ENCODE data around the gene TMPRSS4. TPM values are rescaled to one million over a fixed set of nuclear protein-coding genes. Genes with fewer than 3 reads are reported as not detected.

The TMPRSS4 gene
- total RNA-seq, 1 experiment from 2014 or later: not detected

- Histone ChIP-seq H3K79me1 (ENCODE audit: insufficient read depth, low read depth, low read length, poor library complexity, severe bottlenecking) (no peaks in the 10 kb centered on the region), H2BK20ac (ENCODE audit: low read depth, low read length, poor library complexity, severe bottlenecking) (no peak overlapping the region), H3K9ac (ENCODE audit: extremely low read depth, insufficient read length, low read length) (no peak overlapping the region), H4K8ac (replicated peaks; ENCODE audit: insufficient read length, low read depth, low read length) (no peak overlapping the region), H3K23me2 (ENCODE audit: insufficient read length, low read depth, low read length, poor library complexity, severe bottlenecking) (peaks cover 29% of the 10 kb centered on the region), H2BK5ac (ENCODE audit: insufficient read length, low read length) (no peak overlapping the region), H2AK5ac (ENCODE audit: insufficient read length, low read length) (no peak overlapping the region), H4K5ac (ENCODE audit: insufficient read length, low read depth, low read length) (no peak overlapping the region), H2BK15ac (ENCODE audit: low read depth, low read length) (no peak overlapping the region), H3K4me1 (ENCODE audit: insufficient read depth, low read length) (peaks cover 11% of the 10 kb centered on the region), H3K14ac (ENCODE audit: insufficient read depth, low read length) (0 out of 2 replicates have a peak overlapping the region, but pooled peaks have one; percentile 30), H2BK12ac (ENCODE audit: insufficient read length, low read depth, low read length) (no peak overlapping the region), H3K27ac (ENCODE audit: insufficient read length, low read depth, low read length) (no peak overlapping the region), H3K4me2 (ENCODE audit: insufficient read depth, insufficient read length, low read length) (peak overlapping the region; percentile 85), H3K18ac (ENCODE audit: insufficient read length, low read depth, low read length) (no peak overlapping the region), H3K79me2 (ENCODE audit: insufficient read depth, low read length) (no peaks in the 10 kb centered on the region), H3K27me3 (ENCODE audit: insufficient read depth, low read length) (peaks cover 59% of the 10 kb centered on the region), H3T11ph (ENCODE audit: low read length) (no peak overlapping the region), H3K23ac (ENCODE audit: insufficient read length, low read depth, low read length) (no peak overlapping the region), H4K91ac (ENCODE audit: insufficient read length, low read depth, low read length) (no peak overlapping the region), H3K4ac (ENCODE audit: low read depth, low read length) (no peak overlapping the region), H4K20me1 (ENCODE audit: control insufficient read depth, insufficient read depth, insufficient read length) (no peaks in the 10 kb centered on the region), H2AFZ (ENCODE audit: low read length) (no peak overlapping the region), H2BK120ac (ENCODE audit: low read depth, low read length, poor library complexity, severe bottlenecking) (no peak overlapping the region), H3K9me3 (ENCODE audit: control insufficient read depth, low read depth, low read length) (no peaks in the 10 kb centered on the region), H3K56ac (ENCODE audit: insufficient read length, low read depth, low read length) (no peak overlapping the region)
- no CpG with 5 or more reads among the region's 16 CpGs for WGBS (ENCODE audit: extremely low coverage, insufficient read length, low lambda C conversion rate)
- Mint-ChIP-seq H3K4me1 (peaks cover 51 to 71% of the 10 kb centered on the region in 2 experiments), H3K9me3 (no peaks in the 10 kb centered on the region; a peak in 1 of 5 replicates), H3K27ac (no peak overlapping the region), H3K4me3 (peak overlapping the region; percentile 67 to 83), H3K27me3 (ENCODE audit: low read depth) (peaks cover 94% of the 10 kb centered on the region), H3K36me3 (ENCODE audit: insufficient read depth in 1 of 3, low read depth in 3 of 3) (no peaks in the 10 kb centered on the region; a peak in 1 of 7 replicates)
- TF ChIP-seq CTCF (conservative IDR thresholded peaks at IDR 0.05): no peak
- DNase-seq: peak; percentile 44
Observed at GRCh38 chr11:118152020-118152551, 75.2 kb downstream of the TMPRSS4 start.
